Measurements from ENCODE around the gene ZBTB8OS. TPM values are rescaled to one million over a fixed set of nuclear protein-coding genes. Genes with fewer than 3 reads are reported as not detected.

ZBTB8OS gene
- total and polyA plus RNA-seq, 9 of the 15 experiments (the other 6 are each of a cell fraction or from before 2014, with no cell fraction given), result 54.8 to 230 (median 107) TPM

GRCh38 chr1:32651461-32652073 lies 1.2 kb upstream of the ZBTB8OS start (continued):
- peak in 1 of 2 experiments; percentile 67 for TF ChIP-seq E2F6 (IDR thresholded peaks at IDR 0.05; ENCODE audit: borderline replicate concordance in 1 of 2, extremely low read depth in 1 of 2, insufficient read depth in 1 of 2, insufficient read length in 1 of 2, low read depth in 1 of 2, low read length in 1 of 2, poor library complexity in 1 of 2, severe bottlenecking in 1 of 2)
- TF ChIP-seq KAT8 (IDR thresholded peaks at IDR 0.05; ENCODE audit: low read depth), result peak; percentile 3; the same call in 1 of the 2 replicates
- TF ChIP-seq ZNF133 (CRISPR knock-in tag; IDR thresholded peaks at IDR 0.05), result 0 out of 2 replicates have a peak, but pooled peaks have one; percentile 39
- TF ChIP-seq ZNF311 (CRISPR knock-in tag; IDR thresholded peaks at IDR 0.05), result no peak
- TF ChIP-seq ZNF586 (CRISPR knock-in tag; conservative IDR thresholded peaks at IDR 0.05), result no peak
- TF ChIP-seq TCF7 (IDR thresholded peaks at IDR 0.05; ENCODE audit: borderline replicate concordance), result no peak
- TF ChIP-seq DNMT1 (IDR thresholded peaks at IDR 0.05), result no peak
- TF ChIP-seq ZBTB1 (CRISPR knock-in tag; IDR thresholded peaks at IDR 0.05; ENCODE audit: borderline replicate concordance, low read depth), result peak; percentile 39; the same call in 1 of the 2 replicates
- no peak for TF ChIP-seq CREB1 (IDR thresholded peaks at IDR 0.05)
- TF ChIP-seq CREB1 (CRISPR knock-in tag; IDR thresholded peaks at IDR 0.05), result no peak
- no peak for TF ChIP-seq ZNF143 (CRISPR knock-in tag; IDR thresholded peaks at IDR 0.05)
- TF ChIP-seq HOMEZ (CRISPR knock-in tag; IDR thresholded peaks at IDR 0.05), result 0 out of 2 replicates have a peak, but pooled peaks have one; percentile 74
- 0 out of 2 replicates have a peak, but pooled peaks have one; percentile 1 for TF ChIP-seq ZNF316 (IDR thresholded peaks at IDR 0.05)
- TF ChIP-seq RAD21 (CRISPR knock-in tag; conservative IDR thresholded peaks at IDR 0.05 in 1 of 2, IDR thresholded peaks at IDR 0.05 in 1 of 2), result no peak
- TF ChIP-seq ATF4 (CRISPR knock-in tag; IDR thresholded peaks at IDR 0.05), result peak; percentile 62; the same call in 1 of the 2 replicates
- no peak for TF ChIP-seq CBFA2T3 (IDR thresholded peaks at IDR 0.05)
- TF ChIP-seq HBP1 (CRISPR knock-in tag; IDR thresholded peaks at IDR 0.05), result peak; percentile 3; the same call in 1 of the 2 replicates
- TF ChIP-seq MAFK (IDR thresholded peaks at IDR 0.05; ENCODE audit: low read length), result no peak
- peak; percentile 10 to 55; a peak in 2 of 4 replicates for TF ChIP-seq UBTF (IDR thresholded peaks at IDR 0.05; ENCODE audit: borderline replicate concordance in 1 of 2, low read depth in 2 of 2, low read length in 2 of 2)
- no peak for TF ChIP-seq ZNF75A (CRISPR knock-in tag; IDR thresholded peaks at IDR 0.05)
